Measurements from ENCODE around the gene ZSWIM4.

DNA sequence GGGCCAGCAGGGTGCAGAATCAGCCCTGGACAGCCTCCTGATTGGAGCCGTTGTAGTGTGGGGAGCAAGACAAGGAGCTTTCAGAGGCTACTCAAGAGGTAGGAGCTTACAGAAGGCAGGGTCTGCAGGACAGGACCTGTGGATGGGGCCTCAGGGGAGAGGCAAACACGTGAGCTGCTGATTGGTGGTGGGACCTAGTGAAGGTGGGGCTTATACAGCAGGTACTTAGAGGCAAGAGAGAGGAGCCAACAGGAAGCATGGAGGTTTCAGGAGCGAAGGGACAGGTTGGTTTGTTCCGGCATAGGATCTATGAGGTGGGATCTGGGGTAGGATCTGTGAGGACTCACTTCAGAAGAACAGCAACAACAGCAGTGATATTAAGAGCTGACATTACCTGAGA is 32.4 kb downstream of the ZSWIM4 start:
- TF ChIP-seq, protein P1, sequence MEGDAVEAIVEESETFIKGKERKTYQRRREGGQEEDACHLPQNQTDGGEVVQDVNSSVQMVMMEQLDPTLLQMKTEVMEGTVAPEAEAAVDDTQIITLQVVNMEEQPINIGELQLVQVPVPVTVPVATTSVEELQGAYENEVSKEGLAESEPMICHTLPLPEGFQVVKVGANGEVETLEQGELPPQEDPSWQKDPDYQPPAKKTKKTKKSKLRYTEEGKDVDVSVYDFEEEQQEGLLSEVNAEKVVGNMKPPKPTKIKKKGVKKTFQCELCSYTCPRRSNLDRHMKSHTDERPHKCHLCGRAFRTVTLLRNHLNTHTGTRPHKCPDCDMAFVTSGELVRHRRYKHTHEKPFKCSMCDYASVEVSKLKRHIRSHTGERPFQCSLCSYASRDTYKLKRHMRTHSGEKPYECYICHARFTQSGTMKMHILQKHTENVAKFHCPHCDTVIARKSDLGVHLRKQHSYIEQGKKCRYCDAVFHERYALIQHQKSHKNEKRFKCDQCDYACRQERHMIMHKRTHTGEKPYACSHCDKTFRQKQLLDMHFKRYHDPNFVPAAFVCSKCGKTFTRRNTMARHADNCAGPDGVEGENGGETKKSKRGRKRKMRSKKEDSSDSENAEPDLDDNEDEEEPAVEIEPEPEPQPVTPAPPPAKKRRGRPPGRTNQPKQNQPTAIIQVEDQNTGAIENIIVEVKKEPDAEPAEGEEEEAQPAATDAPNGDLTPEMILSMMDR (IDR thresholded peaks at IDR 0.05) = no peak
- no peak for TF ChIP-seq POLR2A (IDR thresholded peaks at IDR 0.05)
- no peak for TF ChIP-seq EP300 (IDR thresholded peaks at IDR 0.05)

Measured in ovary (tissue), 3 donors.